ENCODE measurements around the gene FCHSD2. TPM values are rescaled to one million over a fixed set of nuclear protein-coding genes. Genes with fewer than 3 reads are reported as not detected.
A peak's percentile ranks its signal among the peaks of the same experiment; 100 is the strongest.

Gene FCHSD2
- total RNA-seq, 1 donor from 2014 or later: 59.0 TPM

DNA sequence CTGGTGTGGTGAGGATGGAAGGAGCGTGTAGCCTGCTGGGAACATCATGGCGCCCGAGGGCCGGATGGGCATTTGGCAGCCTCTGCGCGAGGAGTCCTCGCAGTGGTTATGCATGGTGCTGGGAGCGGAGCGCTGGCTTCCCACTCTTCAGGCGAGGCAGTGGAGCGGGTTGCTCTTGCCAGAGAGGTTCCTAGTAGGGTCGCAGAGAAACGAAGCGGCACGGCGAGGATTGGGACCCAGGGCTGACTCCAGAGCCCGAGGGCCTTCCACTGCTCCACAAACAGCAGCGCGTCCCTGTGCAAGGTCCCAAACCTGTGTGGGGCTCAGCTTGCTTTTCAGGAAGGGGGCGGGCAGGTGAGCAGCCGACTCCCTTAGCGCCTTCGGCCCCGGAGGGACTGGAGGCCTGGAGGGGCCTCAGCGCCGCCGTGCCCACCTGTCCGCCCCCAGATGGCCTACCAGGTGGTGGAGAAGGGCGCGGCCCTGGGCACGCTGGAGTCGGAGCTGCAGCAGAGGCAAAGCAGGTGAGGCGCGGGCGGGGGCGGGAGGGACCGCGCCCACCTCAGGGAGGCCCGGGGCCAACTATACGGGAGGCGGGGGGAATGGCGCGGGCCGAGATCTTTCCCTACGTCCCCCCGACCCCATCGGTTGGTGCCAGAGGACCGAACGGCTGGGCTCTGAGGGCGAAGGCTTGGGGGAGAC lies 320.7 kb downstream of the FCHSD2 start:
- ATAC-seq: peak; percentile 18 to 39
- TF ChIP-seq, protein P1, sequence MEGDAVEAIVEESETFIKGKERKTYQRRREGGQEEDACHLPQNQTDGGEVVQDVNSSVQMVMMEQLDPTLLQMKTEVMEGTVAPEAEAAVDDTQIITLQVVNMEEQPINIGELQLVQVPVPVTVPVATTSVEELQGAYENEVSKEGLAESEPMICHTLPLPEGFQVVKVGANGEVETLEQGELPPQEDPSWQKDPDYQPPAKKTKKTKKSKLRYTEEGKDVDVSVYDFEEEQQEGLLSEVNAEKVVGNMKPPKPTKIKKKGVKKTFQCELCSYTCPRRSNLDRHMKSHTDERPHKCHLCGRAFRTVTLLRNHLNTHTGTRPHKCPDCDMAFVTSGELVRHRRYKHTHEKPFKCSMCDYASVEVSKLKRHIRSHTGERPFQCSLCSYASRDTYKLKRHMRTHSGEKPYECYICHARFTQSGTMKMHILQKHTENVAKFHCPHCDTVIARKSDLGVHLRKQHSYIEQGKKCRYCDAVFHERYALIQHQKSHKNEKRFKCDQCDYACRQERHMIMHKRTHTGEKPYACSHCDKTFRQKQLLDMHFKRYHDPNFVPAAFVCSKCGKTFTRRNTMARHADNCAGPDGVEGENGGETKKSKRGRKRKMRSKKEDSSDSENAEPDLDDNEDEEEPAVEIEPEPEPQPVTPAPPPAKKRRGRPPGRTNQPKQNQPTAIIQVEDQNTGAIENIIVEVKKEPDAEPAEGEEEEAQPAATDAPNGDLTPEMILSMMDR (IDR thresholded peaks at IDR 0.05): no peak
- DNase-seq: no peak

DNA sequence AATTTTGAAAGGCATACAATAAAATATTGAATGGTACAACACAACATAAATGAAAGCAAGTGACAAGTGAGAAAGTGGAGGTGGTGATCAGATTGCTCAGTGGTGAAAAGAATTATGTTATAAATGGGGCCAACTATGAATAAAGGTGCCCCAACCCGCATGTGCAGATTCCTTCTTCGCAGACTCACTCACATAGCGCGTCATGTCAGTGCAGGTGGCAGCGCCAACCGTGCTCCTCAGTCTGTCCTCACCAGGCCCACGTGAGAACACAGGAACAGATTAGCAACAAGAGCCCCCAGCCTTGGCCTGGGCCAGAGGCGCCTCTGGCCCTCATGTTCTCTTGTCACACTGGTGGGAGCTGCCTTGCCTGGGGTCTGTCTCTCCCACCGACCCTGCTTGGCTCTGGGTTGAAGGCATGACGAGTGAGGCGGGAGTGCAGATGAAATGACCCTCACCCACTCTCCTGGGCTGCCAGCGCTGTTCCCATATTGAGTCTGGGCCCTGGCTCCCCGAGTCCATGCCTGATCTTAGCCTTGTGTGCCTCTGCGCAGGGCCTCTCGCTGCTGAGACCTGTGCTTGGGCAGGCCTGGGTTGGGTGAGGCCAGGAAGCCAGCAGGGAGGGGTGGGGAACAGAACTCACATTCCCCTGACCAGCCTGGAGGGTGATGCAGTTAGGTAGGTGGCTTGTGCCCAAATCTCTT lies 321.5 kb downstream of the FCHSD2 start:
- peaks cover 66% of the 10 kb centered on the region for H3K36me3 ChIP-seq
- no peak for ATAC-seq
- no peak overlapping the region for H3K27ac ChIP-seq
- no peaks in the 10 kb centered on the region for H3K9me3 ChIP-seq
- no peaks in the 10 kb centered on the region for H3K27me3 ChIP-seq (ENCODE audit: low read depth)
- peaks cover 24% of the 10 kb centered on the region for H3K4me1 ChIP-seq
- TF ChIP-seq, protein P1 (IDR thresholded peaks at IDR 0.05): no peak
- no peak for DNase-seq
- H3K4me3 ChIP-seq: no peak overlapping the region
- intact Hi-C loops (cut with DNase I): no loop called here

More for the DNA sequence above, 320.7 kb downstream of the FCHSD2 start:
- peak overlapping the region; percentile 62 for H3K4me3 ChIP-seq
- no peaks in the 10 kb centered on the region for H3K9me3 ChIP-seq
- intact Hi-C loops (cut with DNase I): no loop called here
- H3K27ac ChIP-seq: peak overlapping the region; percentile 60
- H3K4me1 ChIP-seq: peaks cover 16% of the 10 kb centered on the region
- no peaks in the 10 kb centered on the region for H3K27me3 ChIP-seq (ENCODE audit: low read depth)
- H3K36me3 ChIP-seq: peaks cover 72% of the 10 kb centered on the region

DNA sequence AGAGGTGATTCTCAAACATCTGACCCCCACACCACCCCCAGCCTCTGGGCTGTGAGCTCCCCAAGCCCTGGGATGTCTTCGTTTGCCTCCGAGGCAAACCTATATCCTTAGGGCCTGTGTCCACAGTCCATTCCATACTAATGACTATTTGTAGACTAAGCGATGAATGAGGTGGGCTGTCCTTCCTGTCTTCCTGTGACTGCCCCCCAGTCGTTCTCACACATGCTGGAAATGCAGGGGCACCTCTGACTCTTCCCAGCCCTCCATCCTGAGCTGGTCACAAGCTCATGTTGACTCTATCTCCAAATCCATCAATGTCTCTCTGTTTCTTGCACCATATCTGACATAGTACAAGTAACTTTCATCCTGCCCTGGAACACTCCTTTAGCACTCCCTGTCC lies 323.1 kb downstream of the FCHSD2 start:
- no peaks in the 10 kb centered on the region for H3K9me3 ChIP-seq
- no peak overlapping the region for H3K27ac ChIP-seq
- no peak overlapping the region for H3K4me3 ChIP-seq
- intact Hi-C loops (cut with DNase I): no loop called here
- peaks cover 33% of the 10 kb centered on the region for H3K4me1 ChIP-seq
- no peak for ATAC-seq
- H3K36me3 ChIP-seq: peaks cover 59% of the 10 kb centered on the region
- no peak for DNase-seq
- no peaks in the 10 kb centered on the region for H3K27me3 ChIP-seq (ENCODE audit: low read depth)
- TF ChIP-seq, protein P1 (IDR thresholded peaks at IDR 0.05): no peak

DNA sequence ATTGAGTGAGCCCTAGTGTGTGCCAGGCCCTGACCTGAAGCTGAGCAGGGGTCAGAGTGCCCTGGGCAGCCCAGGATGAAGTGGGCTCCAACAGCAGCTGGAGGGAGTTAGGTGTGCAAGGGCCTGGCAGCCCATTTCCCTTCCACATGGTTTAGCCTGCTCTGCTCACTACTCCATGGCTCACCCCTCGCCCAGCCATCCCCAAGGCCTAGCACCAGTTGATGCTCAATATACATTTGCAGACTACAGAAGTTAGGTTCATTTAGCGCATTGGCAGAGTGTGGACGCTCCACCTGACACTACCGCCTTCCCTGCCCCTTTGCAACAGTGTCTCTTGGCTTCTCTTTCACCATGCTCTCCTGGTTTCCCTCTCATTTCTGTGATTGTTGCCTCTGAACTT lies 324.2 kb downstream of the FCHSD2 start:
- ATAC-seq (no peak), DNase-seq (no peak)
- no peak overlapping the region for H3K27ac ChIP-seq
- no peak overlapping the region for H3K4me3 ChIP-seq
- TF ChIP-seq, protein P1 (IDR thresholded peaks at IDR 0.05): no peak
- intact Hi-C loops (cut with DNase I): no loop called here
- H3K9me3 ChIP-seq: no peaks in the 10 kb centered on the region
- H3K36me3 ChIP-seq: peaks cover 51% of the 10 kb centered on the region
- no peaks in the 10 kb centered on the region for H3K27me3 ChIP-seq (ENCODE audit: low read depth)
- H3K4me1 ChIP-seq: peaks cover 39% of the 10 kb centered on the region

- intact Hi-C loops (cut with DNase I): no loop called here
- Histone ChIP-seq H3K4me1 (peaks cover 49% of the 10 kb centered on the region), H3K27ac (peak overlapping the region; percentile 36), H3K36me3 (peaks cover 41% of the 10 kb centered on the region), H3K4me3 (peak overlapping the region; percentile 79), H3K27me3 (ENCODE audit: low read depth) (no peaks in the 10 kb centered on the region), H3K9me3 (no peaks in the 10 kb centered on the region)
- TF ChIP-seq, protein P1 (IDR thresholded peaks at IDR 0.05): no peak
- DNase-seq (no peak), ATAC-seq (no peak)
Observed at GRCh38 chr11:72816404-72816990, 325.6 kb downstream of the FCHSD2 start.
